Thoracic aorta (tissue), 2 donors: Measurements from ENCODE around the gene LRRC7. TPM values are rescaled to one million over a fixed set of nuclear protein-coding genes. Genes with fewer than 3 reads are reported as not detected.

Experiments used
- ATAC-seq: fragments of 150-250 bp; one replicate; pipeline ENCODE4 v1.8.0; 2017; ENCODE audit warnings: low read depth; ENCODE audit not compliant: insufficient number of reproducible peaks, low FRiP score
- DNase-seq: peaks from one replicate; pipeline ENCODE4 v3.0.0-alpha.2; 2020; ENCODE audit warnings: low spot score
- H3K27ac ChIP-seq, 2 donors: fragments of 200-600 bp; sonication (generic); 1 replicate in 1 of 2; 2 replicates in 1 of 2; pipeline ENCODE4 v1.5.1; 2016; ENCODE audit warnings: mild to moderate bottlenecking in 2 of 2, moderate library complexity in 2 of 2
- H3K27me3 ChIP-seq: fragments of 200-600 bp; sonication (generic); replicated peaks from 2 replicates; pipeline ENCODE4 v1.6.0; 2016; ENCODE audit warnings: mild to moderate bottlenecking; ENCODE audit not compliant: insufficient read depth
- H3K36me3 ChIP-seq: fragments of 200-600 bp; sonication (generic); one replicate; pipeline ENCODE4 v1.5.1; 2016
- H3K4me1 ChIP-seq, 2 donors: fragments of 200-600 bp; sonication (generic); 1 replicate in 1 of 2; 2 replicates in 1 of 2; pipeline versions ENCODE4 v1.5.1 to v1.6.0; 2016; ENCODE audit warnings: low read depth in 2 of 2, mild to moderate bottlenecking in 1 of 2; ENCODE audit not compliant: control insufficient read depth in 1 of 2
- H3K4me3 ChIP-seq: fragments of 200-600 bp; sonication (generic); 2 replicates; pipeline ENCODE4 v1.5.1; 2016; ENCODE audit warnings: mild to moderate bottlenecking
- H3K9me3 ChIP-seq: fragments of 200-600 bp; sonication (generic); 2 replicates; pipeline ENCODE4 v1.5.1; 2016
- CTCF ChIP-seq: fragments of 200-600 bp; sonication (generic); IDR thresholded peaks from one replicate; pipeline ENCODE4 v1.5.1; 2019; ENCODE audit warnings: antibody characterized with exemption
- total RNA-seq, 2 donors: library from RNA; depleted of rRNA; stranded (reverse); fragments of >200 nt; gene quantifications; one replicate each; pipeline versions ENCODE4 v1.1.0 to v1.2.3, GENCODE V29; 2016

Gene LRRC7
- total RNA-seq, 2 donors from 2014 or later = 0.14 to 0.35 TPM

DNA sequence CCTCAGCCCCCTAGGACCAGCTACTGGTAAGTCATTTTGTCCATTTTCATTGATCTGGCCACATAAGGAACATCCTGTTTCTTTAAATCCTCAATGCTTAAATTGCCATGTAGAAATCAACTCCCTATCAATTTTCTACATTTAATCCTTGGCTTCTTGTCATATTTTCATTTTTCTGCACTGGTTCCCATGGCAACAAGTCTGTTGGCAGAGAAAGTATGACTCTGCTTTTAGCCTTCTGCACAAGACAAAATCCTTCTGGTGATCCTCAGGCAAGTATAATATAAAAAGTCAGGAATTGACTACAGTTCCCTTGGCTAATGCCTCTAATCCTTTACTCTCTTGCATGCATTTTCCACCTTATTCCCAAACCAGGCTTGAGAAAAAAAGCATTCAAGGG is 572.6 kb downstream of the LRRC7 start:
- Histone ChIP-seq H3K27ac (peak overlapping the region in 1 of 2 donors; percentile 13), H3K36me3 (no peaks in the 10 kb centered on the region), H3K9me3 (no peaks in the 10 kb centered on the region), H3K4me3 (no peak overlapping the region), H3K27me3 (no peaks in the 10 kb centered on the region), H3K4me1 (peaks cover 4 to 16% of the 10 kb centered on the region in 2 donors)
- TF ChIP-seq CTCF = no peak
- DNase-seq = no peak
- peak; percentile 65 for ATAC-seq

- TF ChIP-seq CTCF = no peak
- Histone ChIP-seq H3K36me3 (no peaks in the 10 kb centered on the region), H3K4me1 (peaks cover 4 to 16% of the 10 kb centered on the region in 2 donors), H3K9me3 (no peaks in the 10 kb centered on the region), H3K4me3 (no peak overlapping the region), H3K27ac (peak overlapping the region in 1 of 2 donors; percentile 13), H3K27me3 (no peaks in the 10 kb centered on the region)
- no peak for DNase-seq
- no peak for ATAC-seq
Measured at GRCh38 chr1:70140894-70141293, 573.2 kb downstream of the LRRC7 start.

DNA sequence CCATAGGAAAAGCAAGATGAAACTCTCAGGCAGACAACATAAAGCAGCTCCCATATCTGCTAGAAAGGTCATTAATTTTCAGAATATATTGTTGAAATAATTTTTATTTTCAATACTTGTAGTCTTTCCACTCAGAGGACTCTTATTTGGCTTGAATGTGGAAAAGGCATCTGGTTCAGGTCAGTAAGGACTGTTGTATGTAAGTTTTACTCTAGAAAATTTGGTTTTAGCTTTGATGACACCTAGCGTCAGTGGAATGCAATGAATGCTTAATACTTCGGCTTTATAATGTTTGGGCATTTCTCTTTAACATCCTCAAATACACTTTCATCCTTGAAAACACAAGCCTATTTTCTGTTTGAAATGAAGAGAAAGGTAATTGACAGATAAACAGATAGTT is 574.4 kb downstream of the LRRC7 start:
- no peak for DNase-seq
- Histone ChIP-seq H3K36me3 (no peaks in the 10 kb centered on the region), H3K4me3 (no peak overlapping the region), H3K27ac (no peak overlapping the region), H3K27me3 (no peaks in the 10 kb centered on the region), H3K9me3 (no peaks in the 10 kb centered on the region), H3K4me1 (peaks cover 4 to 16% of the 10 kb centered on the region in 2 donors)
- peak; percentile 35 for TF ChIP-seq CTCF
- no peak for ATAC-seq

GRCh38 chr1:70143048-70143659 is 575.4 kb downstream of the LRRC7 start:
- Histone ChIP-seq H3K9me3 (no peaks in the 10 kb centered on the region), H3K27ac (no peak overlapping the region), H3K4me3 (no peak overlapping the region), H3K27me3 (no peaks in the 10 kb centered on the region), H3K4me1 (peaks cover 4 to 16% of the 10 kb centered on the region in 2 donors), H3K36me3 (no peaks in the 10 kb centered on the region)
- ATAC-seq = no peak
- TF ChIP-seq CTCF = no peak
- no peak for DNase-seq

DNA sequence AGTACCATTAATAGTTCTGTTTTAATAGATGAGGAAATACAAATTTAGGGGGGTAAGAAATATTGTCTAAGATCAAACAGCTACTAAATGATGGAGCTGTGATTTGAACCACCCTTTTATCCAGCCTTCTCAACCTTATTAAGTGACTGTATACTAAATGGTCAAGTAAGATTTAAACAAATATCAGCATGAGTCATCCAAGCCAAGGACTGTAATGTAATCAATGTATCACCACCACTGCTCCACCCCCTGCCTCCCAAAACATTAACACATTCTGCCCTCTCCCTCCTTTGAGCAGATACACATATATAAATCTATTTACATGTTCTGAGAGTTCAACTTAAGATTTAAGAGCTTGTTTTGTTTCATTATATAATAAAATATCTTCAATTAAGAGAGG is 578.8 kb downstream of the LRRC7 start:
- H3K9me3 ChIP-seq = no peaks in the 10 kb centered on the region
- no peak overlapping the region for H3K27ac ChIP-seq
- no peak for TF ChIP-seq CTCF
- no peak overlapping the region for H3K4me3 ChIP-seq
- DNase-seq = no peak
- no peaks in the 10 kb centered on the region for H3K36me3 ChIP-seq
- ATAC-seq = no peak
- peaks cover 0 to under 1% of the 10 kb centered on the region in 2 donors for H3K4me1 ChIP-seq
- no peaks in the 10 kb centered on the region for H3K27me3 ChIP-seq
